ENCODE data around the gene COMMD6. TPM values are rescaled to one million over a fixed set of nuclear protein-coding genes. Genes with fewer than 3 reads are reported as not detected.

The COMMD6 gene
- total and polyA plus RNA-seq, 8 donors = 15.4 to 372 (median 152) TPM

DNA sequence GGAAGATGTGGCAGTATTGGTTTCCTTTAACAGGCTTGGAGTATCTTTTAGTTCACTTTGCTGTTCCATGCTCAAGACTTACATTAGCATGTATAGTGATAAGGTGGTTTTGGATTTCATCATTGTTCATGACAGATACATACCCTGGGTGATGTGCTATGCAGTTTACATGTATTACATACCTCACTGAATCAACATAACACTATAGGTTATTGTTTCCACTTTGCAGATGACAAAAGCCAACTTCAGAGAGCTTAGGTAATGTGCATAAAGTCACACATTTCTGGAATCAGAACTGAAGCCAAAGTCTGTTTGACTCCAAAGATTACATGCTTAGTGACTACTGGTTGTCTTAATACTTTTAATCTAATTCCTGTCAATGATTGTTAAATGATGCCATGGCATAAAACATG is 7.1 kb downstream of the COMMD6 start:
- DNase-seq = no peak
- Histone ChIP-seq H3K4me1 (peaks cover 0 to 24% (median 15%) of the 10 kb centered on the region in 4 donors), H3K27ac (no peak overlapping the region), H3K9me3 (no peaks in the 10 kb centered on the region), H3K36me3 (peaks cover 0 to 56% (median 36%) of the 10 kb centered on the region in 4 donors), H3K4me3 (no peak overlapping the region), H3K27me3 (no peaks in the 10 kb centered on the region)
- TF ChIP-seq POLR2AphosphoS5 (IDR thresholded peaks at IDR 0.05) = no peak
- TF ChIP-seq, protein P1, sequence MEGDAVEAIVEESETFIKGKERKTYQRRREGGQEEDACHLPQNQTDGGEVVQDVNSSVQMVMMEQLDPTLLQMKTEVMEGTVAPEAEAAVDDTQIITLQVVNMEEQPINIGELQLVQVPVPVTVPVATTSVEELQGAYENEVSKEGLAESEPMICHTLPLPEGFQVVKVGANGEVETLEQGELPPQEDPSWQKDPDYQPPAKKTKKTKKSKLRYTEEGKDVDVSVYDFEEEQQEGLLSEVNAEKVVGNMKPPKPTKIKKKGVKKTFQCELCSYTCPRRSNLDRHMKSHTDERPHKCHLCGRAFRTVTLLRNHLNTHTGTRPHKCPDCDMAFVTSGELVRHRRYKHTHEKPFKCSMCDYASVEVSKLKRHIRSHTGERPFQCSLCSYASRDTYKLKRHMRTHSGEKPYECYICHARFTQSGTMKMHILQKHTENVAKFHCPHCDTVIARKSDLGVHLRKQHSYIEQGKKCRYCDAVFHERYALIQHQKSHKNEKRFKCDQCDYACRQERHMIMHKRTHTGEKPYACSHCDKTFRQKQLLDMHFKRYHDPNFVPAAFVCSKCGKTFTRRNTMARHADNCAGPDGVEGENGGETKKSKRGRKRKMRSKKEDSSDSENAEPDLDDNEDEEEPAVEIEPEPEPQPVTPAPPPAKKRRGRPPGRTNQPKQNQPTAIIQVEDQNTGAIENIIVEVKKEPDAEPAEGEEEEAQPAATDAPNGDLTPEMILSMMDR (IDR thresholded peaks at IDR 0.05) = no peak
- TF ChIP-seq POLR2A (IDR thresholded peaks at IDR 0.05) = no peak
- TF ChIP-seq EP300 (IDR thresholded peaks at IDR 0.05) = no peak
- intact Hi-C loops (cut with DNase I; ENCODE audit: low total_unique reads) = no loop called here

DNA sequence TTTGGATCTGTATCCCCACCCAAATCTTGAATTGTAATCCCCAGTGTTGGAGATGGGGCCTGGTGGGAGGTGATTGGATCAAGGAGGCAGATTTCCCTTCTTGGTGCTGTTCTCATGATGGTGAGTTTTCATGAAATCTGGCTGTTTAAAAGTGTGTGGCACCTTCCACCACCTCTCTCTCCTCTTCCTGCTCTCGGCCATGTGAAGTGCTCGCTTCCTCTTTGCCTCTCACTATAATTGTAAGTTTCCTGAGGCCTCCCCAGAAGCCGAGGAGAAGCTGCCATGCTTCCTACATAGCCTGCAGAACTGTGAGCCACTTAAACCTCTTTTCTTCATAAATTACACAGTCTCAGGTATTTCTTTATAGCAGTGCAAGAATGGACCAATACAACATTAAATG is 15.7 kb downstream of the COMMD6 start:
- Histone ChIP-seq H3K4me3 (no peak overlapping the region), H3K9me3 (no peaks in the 10 kb centered on the region), H3K4me1 (no peaks in the 10 kb centered on the region), H3K27ac (no peak overlapping the region), H3K27me3 (no peaks in the 10 kb centered on the region), H3K36me3 (peaks cover 0 to 19% (median 16%) of the 10 kb centered on the region in 4 donors)
- DNase-seq = no peak
- TF ChIP-seq EP300 (IDR thresholded peaks at IDR 0.05) (no peak), POLR2AphosphoS5 (IDR thresholded peaks at IDR 0.05) (no peak), POLR2A (IDR thresholded peaks at IDR 0.05) (no peak)
- TF ChIP-seq, protein P1 (IDR thresholded peaks at IDR 0.05) = no peak
- intact Hi-C loops (cut with DNase I; ENCODE audit: low total_unique reads) = no loop called here
- whole genome bisulfite sequencing, 5 donors = 78 to 93% (median 84%) methylated on average over 3 of the region's 3 CpGs

DNA sequence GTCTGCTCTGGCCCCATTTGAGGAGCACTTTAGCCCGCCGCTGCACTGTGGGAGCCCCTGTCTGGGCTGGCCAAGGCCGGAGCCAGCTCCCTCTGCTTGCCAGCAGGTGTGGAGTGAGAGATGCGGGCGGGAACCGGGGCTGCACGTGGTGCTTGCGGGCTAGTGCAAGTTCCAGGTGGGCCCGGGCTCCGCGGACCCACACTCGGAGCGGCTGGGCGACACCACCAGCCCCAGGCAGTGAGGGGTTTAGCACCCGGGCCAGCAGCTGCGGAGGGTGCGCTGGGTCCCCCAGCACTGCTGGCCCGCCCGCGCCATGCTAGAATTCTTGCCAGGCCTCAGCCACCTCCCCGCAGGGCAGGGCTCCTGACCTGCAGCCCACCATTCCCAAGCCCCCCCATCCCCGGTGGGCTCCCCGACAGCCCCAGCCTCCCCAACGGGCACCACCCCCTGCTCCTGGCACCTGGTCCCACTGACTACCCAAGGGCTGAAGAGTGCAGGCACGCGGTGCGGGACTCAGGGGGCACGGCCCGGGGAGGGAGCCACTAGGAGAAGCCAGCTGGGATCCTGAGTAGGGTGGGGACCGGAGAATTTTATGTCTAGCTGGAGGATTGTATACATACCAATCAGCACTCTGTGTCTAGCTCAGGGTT is 19.1 kb downstream of the COMMD6 start:
- Histone ChIP-seq H3K4me1 (no peaks in the 10 kb centered on the region), H3K36me3 (no peaks in the 10 kb centered on the region), H3K27ac (no peak overlapping the region), H3K27me3 (no peaks in the 10 kb centered on the region), H3K9me3 (no peaks in the 10 kb centered on the region), H3K4me3 (no peak overlapping the region)
- DNase-seq = no peak
- intact Hi-C loops (cut with DNase I; ENCODE audit: low total_unique reads) = no loop called here
- 97 to 99% (median 97%) methylated on average over 13 to 30 of the region's 30 CpGs for WGBS, 5 donors
- TF ChIP-seq POLR2AphosphoS5 (IDR thresholded peaks at IDR 0.05) (no peak), POLR2A (IDR thresholded peaks at IDR 0.05) (no peak), EP300 (IDR thresholded peaks at IDR 0.05) (no peak)
- TF ChIP-seq, protein P1 (IDR thresholded peaks at IDR 0.05) = no peak

DNA sequence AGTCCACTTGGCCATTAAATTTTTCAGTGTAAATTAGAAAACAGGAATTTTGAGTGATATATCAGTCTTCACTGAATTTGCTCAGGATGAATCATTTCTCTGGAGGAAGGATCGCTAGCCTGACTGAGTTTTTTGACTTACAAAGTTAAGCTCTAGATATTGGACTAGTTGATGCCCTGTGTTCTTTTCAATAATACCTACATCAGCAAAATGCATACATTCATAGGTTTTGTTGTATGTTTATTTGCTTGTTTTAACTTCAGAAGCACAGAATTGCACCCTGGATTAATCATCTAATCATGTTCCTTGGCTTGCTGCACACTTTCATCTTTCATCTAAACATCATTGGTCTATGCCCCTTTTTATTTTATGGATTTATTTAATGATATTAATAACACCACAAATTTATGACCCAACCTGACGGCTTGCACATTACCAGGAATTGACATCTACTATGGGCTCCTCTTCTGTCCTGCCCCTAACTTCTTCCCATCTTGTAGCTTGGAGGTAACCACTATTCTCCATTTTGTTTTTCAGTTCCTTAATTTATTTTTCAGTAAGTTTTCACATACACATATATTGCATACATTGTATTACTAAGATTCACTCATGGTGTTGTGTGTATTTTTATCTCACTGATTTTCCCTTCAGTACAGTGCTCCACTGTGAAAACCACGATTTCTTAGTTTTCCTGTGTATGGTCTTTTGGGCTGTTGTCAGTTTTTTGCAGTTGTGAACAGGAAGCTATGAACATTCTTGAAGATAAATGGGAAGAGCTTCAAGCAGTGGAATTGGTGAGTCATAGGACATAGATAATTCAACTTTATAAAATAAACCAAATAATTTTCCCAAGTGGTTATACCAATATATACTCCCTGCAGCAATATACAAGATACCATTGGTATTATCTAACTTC is 23.3 kb downstream of the COMMD6 start:
- no peaks in the 10 kb centered on the region for H3K27me3 ChIP-seq
- DNase-seq = no peak
- no peaks in the 10 kb centered on the region for H3K4me1 ChIP-seq
- TF ChIP-seq POLR2AphosphoS5 (IDR thresholded peaks at IDR 0.05) (no peak), EP300 (IDR thresholded peaks at IDR 0.05) (no peak), POLR2A (IDR thresholded peaks at IDR 0.05) (no peak)
- TF ChIP-seq, protein P1 (IDR thresholded peaks at IDR 0.05) = no peak
- no peak overlapping the region for H3K4me3 ChIP-seq
- intact Hi-C loops (cut with DNase I; ENCODE audit: low total_unique reads) = no loop called here
- 84 to 87% (median 86%) methylated on average over 3 of the region's 3 CpGs for WGBS, 5 donors
- no peak overlapping the region for H3K27ac ChIP-seq
- no peaks in the 10 kb centered on the region for H3K9me3 ChIP-seq
- H3K36me3 ChIP-seq = no peaks in the 10 kb centered on the region

Measured in stomach (tissue), 9 donors.